NCI-H226 (cell line): Measurements from ENCODE around the gene FAT2.
"Not testable (repeated sequence)": the region's sequence is repeated elsewhere in the genome, so short reads cannot be mapped to it uniquely, and the experiment has no call there.

Experiments used
- DNase-seq: peaks from one replicate; pipeline ENCODE4 v3.0.0-alpha.2; 2015

FAT2 gene

DNA sequence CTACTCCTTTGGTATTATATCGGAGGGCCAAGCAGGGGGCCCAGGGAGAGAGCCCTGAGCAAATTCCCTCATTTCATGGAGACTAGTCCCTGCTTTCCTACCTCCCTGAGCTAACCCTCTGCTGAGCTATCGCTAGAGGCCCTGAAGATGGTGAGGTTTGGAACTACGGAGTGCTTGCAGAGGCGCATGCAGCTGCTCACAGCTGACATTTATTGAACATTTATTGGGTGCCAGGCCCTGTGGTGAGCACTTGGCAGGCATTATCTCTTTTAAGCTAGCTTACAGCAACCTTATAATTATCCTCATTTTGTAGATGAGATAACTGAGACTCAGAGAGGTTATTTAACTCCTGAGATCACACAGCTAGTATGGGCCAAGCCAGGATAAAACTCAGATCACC is 9.8 kb downstream of the FAT2 start:
- no peak for DNase-seq

DNA sequence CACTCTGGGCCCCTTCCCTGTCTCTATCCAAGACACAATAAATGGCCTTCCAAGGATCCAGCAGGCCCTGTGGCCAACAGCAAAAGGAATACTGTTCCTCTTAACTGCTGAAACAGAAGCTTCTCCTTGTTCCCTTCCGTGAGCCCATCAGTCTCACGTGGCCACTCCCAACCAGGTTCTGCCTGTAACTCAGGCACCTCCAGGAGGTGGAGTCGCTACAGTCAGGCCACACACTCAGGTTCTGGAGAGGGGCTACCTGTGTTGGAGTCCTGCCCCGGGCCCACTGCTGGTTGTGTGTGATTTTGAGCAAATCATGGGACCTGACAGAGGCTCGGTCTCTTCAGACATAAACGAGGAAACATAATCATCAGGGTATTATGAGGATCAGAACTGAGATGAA is 10.3 kb downstream of the FAT2 start:
- DNase-seq = no peak

DNA sequence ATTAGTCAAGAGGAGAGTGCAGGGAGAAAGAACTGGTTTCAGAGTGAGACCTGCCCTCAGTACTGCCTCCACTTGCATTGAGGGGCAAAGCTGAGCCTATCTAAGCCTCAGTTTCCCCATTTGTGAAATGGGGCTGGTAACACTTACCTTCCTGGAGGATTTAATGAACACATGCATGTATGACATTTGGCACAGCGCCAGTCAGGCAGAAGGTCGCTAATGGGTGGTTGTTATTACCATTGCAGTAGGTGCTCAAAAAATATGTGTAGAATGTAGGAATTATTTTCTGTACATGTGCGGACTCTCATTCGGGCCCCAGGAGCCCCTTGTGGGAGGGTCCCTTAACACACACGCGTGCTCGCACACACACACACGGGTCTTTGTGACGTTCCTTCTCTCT is 10.9 kb downstream of the FAT2 start:
- DNase-seq = no peak

DNA sequence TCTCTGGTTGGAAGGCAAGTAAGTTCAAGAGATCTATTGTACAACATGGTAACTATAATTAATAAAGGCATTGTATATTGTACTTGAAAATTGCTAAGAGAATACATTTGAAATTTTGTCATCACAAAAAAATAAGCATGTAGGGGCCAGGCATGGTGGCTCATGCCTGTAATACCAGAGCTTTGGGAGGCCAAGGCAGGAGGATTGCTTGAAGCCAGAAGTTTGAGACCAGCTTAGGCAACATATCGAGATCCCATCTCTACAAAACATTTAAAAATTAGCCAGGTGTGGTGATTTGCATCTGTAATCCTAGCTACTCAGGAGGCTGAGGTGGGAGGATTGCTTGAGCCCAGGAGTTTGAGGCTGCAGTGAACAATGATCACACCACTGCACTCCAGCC is 12.0 kb downstream of the FAT2 start:
- DNase-seq = not testable (repeated sequence)

- DNase-seq = no peak
Measured at GRCh38 chr5:151578326-151579025, 12.7 kb downstream of the FAT2 start.

GRCh38 chr5:151577566-151577965 is 13.6 kb downstream of the FAT2 start:
- no peak for DNase-seq

GRCh38 chr5:151574444-151574996 is 16.6 kb downstream of the FAT2 start:
- no peak for DNase-seq

DNA sequence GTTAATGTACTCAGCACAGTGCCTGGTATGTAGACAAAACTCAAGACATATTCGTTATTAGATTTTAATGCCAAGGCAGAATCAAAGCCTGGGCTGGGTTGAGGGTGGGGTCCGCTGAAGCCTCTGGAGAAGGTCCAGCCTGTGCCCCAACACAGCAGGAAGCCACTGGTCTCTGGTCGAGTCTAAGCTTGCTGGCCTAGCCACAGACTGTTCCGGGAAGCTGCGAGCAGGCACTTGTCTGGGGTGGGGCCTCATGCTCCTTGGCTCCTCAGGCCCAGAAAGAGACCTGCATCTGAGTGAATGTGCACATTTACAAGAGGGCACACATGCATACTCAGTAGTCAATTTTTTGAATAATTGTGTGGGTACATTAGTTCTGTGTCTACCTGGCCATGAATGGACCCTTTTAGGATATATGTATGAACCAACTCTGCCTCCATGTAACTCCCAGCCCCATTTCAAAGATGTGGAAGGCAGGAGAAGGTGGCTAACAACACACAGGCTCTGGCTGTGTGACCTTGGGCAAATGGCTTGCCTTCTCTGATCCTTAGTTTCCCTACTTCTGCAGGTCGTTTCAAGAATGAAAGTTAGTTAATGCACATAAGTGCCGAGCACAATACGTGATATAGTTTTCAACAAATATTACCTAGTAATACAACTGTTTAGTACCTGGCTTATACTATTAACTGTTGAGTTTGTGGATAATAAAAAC is 18.3 kb downstream of the FAT2 start:
- DNase-seq = no peak

- DNase-seq = no peak
Measured at GRCh38 chr5:151571270-151572173, 19.6 kb downstream of the FAT2 start.

DNA sequence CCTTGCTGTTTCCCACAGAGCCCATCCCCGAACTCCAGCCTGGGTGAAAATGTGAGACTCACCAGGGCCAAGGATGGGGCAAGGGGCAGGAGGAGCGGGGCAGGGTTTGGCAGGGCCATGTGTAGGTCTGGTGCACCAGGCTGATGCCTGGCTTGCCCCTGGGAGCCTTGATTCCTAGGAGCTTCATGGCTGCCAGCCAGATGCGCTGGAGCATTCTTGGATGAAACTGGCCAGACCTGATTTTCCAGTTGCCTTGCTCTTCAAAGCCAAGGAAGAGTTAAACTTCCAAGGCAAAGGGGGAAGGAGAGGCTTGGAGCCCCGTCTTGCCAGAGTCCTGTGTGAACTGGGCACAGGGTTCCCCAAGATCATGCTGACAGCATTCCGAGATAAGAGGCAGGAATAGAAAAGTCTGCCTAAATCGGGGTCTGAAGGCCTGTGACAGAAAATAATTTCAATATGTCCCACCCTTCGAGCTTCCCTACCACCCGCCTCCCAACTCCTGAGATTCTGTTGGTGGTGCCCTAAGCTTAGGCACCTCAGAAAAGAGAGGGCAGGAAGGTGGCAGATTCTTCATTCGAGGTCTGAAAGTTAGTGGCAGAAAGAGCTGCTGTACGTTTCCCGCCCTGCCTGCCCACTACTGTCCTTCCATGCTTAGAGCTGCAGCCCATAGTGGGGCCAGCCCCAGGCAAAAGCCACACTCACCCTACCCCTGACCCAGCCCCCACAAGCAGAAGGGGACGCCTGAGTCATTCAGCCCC is 20.4 kb downstream of the FAT2 start:
- no peak for DNase-seq

- DNase-seq = no peak
Measured at GRCh38 chr5:151570058-151570457, 21.1 kb downstream of the FAT2 start.

DNA sequence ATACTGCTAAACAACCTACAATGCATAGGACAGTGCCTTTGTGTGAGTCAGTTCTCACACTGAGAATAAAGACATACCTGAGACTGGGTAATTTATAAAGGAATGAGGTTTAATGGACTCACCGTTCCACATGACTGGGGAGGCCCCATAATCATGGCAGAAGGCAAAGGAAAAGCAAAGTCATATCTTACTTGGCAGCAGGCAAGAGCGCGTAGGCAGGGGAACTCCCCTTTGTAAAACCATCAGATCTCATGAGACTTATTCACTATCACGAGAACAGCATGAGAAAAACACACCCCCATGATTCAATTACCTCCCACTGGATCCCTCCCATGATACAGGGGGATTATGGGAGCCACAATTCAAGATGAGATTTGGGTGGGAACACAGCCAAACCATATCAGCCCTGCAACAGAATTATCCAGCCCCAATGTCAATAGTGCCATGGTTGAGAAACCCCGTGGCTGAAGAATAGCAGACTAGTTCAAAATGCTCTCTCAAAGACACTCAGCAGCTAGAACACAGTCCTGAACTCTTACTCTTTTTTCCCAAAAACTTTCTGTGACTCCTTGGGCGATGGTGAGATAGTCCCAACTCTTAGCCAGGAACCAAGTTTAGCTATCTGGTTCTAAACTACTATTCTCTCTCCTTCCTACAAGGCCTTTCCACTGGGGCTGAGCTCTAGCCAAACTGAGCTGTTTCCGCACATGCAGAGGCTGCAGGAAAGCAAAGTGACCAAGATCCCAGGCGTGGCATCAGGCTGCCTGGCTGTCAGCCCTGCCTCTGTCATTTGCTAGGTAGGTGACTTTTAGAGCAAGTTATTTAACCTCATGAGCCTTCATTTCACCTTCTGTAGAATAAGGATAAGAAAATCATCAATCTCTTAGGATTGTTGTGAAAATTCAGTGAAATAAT is 21.7 kb downstream of the FAT2 start:
- DNase-seq = no peak

DNA sequence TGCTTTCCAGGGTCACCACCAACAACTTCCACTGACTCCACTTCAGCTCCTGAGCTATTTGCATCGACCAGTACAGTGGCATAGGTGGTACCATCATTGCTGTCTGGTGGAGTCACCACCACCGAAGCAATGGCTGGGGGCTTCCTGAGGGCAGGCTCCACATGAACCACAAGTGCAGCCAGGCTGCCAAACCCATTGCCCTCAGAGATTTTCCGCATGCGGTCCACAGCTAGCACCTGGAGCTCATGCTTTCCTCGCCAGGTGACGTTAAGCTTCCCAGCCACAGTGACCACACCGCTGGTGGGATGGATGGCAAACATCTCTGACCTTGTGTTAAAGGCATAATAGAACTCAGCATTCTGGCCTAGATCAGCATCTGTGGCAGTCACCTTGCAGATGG is 23.1 kb downstream of the FAT2 start:
- no peak for DNase-seq

- no peak for DNase-seq
Measured at GRCh38 chr5:151565971-151566370, 25.2 kb downstream of the FAT2 start.

DNA sequence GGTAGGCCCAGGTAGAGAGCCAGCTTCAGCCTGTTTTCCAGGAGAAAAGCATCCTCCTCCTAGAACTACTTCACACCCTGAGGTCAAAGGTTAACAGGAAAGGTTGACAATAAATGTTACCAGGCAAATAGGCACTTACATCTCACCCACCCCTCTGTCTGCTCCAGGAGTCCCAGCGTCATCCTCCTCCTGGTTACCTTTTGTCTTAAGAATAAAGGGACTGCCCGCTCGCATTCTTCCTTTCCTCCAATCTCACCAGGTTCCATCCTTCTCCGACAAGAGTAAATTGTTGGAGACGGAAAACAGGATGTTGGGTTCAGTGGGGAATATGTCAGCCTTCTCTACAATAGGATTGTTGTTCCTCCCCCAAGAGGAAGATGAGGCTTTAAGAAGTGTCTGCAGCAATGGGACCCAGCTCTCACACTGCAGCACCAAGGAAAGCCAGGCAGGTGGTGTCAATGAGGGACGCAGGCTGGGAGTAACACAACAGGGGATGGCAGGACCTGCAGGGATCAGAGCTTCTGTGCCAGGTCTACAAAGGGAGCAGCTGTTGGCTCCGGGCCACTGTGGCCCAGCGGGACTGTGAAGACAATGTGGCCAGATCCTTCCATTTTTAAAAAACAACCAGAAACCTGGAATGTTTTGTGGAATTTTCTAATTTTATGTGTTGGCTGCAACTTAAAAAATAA is 29.0 kb downstream of the FAT2 start:
- no peak for DNase-seq

DNA sequence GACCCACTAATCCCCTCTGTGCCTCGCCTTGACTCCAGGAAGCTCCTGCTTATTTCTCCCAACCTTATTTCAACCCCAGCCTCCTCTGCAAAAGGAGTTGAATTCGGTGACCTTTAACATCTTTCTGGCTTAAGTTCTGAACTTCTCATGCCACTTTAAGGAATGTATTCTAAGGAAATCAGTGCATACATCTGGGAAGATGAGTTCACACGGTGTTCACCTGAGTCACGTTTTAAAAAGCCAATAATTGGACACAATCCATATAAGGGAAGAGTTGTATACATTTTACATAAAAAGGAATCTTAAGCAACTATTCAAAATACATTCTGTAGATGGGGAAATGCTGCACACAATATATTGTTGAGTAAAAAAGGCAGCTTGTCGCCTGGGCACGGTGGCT is 33.2 kb downstream of the FAT2 start:
- DNase-seq = no peak

GRCh38 chr5:151557466-151557865 is 33.7 kb downstream of the FAT2 start:
- DNase-seq = no peak

DNA sequence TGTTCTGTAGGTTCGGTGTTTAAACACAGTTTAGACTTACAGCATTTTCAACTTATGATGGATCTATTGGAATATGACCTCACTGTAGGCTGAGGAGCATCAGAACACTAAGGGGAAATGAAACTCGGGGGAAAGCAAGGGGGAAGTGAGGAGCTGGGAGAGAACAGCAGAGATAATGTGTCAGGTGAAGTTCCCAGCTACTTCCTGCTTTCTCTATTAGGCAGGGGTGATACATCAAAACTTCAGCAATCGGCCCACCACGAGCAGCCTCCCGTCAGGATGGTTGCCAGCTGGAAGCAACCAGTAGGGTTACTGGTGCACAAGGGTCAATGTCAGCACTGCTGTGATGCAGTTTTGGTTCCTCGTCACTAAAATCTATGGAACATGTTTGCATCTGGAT is 34.3 kb downstream of the FAT2 start:
- no peak for DNase-seq

DNA sequence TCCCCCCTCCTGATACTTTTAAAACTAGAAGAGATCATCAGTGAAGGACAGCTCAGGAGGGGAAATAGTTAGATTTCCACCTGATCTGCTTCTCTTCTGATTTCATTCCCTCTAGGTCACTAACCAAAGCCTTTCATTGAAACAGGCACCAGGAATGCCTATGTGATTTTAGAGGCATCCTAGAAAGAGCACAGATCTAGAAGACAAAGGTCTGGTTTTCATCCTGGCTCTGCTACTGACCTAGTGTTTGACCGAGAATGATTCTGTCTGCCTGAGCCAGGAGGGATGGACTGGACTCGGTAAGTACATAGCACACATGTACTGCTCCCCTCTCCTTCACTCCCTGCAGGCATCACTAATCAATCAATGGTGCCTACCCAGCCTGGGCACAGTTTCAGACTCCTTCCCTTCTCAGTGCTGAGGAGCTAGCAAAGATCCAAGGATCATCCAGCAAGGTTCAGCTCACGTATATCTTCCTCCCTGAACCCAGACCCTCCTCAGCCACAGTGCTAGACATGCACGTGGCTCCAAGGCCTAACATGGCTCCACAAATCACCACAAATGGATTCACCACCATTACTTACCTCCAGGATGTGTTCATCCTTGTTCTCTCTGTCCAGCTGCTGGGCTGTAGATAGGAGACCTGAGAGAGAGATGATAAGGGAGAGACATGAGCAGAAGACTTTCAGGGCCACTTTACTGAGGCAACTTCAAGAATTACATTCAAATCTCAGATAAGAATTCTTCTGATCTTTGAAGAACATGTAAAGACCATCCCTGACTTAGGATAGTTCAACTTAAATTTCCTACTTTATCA is 35.2 kb downstream of the FAT2 start:
- no peak for DNase-seq

DNA sequence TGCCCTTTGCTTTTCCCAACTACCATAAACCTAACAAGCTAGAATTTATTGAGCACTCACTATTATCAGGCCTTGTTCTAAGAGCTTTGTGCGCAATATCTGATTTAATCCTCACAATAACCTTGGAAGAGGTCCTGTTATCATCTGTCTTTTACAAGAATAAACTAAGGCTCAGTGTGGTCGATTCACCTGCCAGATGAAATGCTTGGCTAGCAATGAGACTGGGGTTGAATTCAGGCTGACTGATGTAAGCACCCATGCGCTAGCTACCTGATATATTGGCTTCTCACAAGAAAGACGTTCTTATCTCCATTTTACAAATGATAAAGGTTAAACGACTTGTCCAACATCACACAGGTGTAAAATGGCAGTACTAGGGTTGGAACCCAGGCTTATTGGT is 37.4 kb downstream of the FAT2 start:
- DNase-seq = no peak
